Thoracic aorta (tissue), 2 donors: Measurements from ENCODE around the gene PCDHA3. TPM values are rescaled to one million over a fixed set of nuclear protein-coding genes. Genes with fewer than 3 reads are reported as not detected.
"Not testable (repeated sequence)": the region's sequence is repeated elsewhere in the genome, so short reads cannot be mapped to it uniquely, and the experiment has no call there.

Source experiments
- ATAC-seq: fragments of 150-250 bp; one replicate; pipeline ENCODE4 v1.8.0; 2017; ENCODE audit warnings: low read depth; ENCODE audit not compliant: insufficient number of reproducible peaks, low FRiP score
- DNase-seq: peaks from one replicate; pipeline ENCODE4 v3.0.0-alpha.2; 2020; ENCODE audit warnings: low spot score
- H3K27ac ChIP-seq, 2 donors: fragments of 200-600 bp; sonication (generic); 1 replicate in 1 of 2; 2 replicates in 1 of 2; pipeline ENCODE4 v1.5.1; 2016; ENCODE audit warnings: mild to moderate bottlenecking in 2 of 2, moderate library complexity in 2 of 2
- H3K27me3 ChIP-seq: fragments of 200-600 bp; sonication (generic); replicated peaks from 2 replicates; pipeline ENCODE4 v1.6.0; 2016; ENCODE audit warnings: mild to moderate bottlenecking; ENCODE audit not compliant: insufficient read depth
- H3K36me3 ChIP-seq: fragments of 200-600 bp; sonication (generic); one replicate; pipeline ENCODE4 v1.5.1; 2016
- H3K4me1 ChIP-seq, 2 donors: fragments of 200-600 bp; sonication (generic); 1 replicate in 1 of 2; 2 replicates in 1 of 2; pipeline versions ENCODE4 v1.5.1 to v1.6.0; 2016; ENCODE audit warnings: low read depth in 2 of 2, mild to moderate bottlenecking in 1 of 2; ENCODE audit not compliant: control insufficient read depth in 1 of 2
- H3K4me3 ChIP-seq: fragments of 200-600 bp; sonication (generic); 2 replicates; pipeline ENCODE4 v1.5.1; 2016; ENCODE audit warnings: mild to moderate bottlenecking
- H3K9me3 ChIP-seq: fragments of 200-600 bp; sonication (generic); 2 replicates; pipeline ENCODE4 v1.5.1; 2016
- CTCF ChIP-seq: fragments of 200-600 bp; sonication (generic); IDR thresholded peaks from one replicate; pipeline ENCODE4 v1.5.1; 2019; ENCODE audit warnings: antibody characterized with exemption
- total RNA-seq, 2 donors: library from RNA; depleted of rRNA; stranded (reverse); fragments of >200 nt; gene quantifications; one replicate each; pipeline versions ENCODE4 v1.1.0 to v1.2.3, GENCODE V29; 2016

Gene PCDHA3
- total RNA-seq, 2 donors from 2014 or later: 0.68 to 2.0 TPM

DNA sequence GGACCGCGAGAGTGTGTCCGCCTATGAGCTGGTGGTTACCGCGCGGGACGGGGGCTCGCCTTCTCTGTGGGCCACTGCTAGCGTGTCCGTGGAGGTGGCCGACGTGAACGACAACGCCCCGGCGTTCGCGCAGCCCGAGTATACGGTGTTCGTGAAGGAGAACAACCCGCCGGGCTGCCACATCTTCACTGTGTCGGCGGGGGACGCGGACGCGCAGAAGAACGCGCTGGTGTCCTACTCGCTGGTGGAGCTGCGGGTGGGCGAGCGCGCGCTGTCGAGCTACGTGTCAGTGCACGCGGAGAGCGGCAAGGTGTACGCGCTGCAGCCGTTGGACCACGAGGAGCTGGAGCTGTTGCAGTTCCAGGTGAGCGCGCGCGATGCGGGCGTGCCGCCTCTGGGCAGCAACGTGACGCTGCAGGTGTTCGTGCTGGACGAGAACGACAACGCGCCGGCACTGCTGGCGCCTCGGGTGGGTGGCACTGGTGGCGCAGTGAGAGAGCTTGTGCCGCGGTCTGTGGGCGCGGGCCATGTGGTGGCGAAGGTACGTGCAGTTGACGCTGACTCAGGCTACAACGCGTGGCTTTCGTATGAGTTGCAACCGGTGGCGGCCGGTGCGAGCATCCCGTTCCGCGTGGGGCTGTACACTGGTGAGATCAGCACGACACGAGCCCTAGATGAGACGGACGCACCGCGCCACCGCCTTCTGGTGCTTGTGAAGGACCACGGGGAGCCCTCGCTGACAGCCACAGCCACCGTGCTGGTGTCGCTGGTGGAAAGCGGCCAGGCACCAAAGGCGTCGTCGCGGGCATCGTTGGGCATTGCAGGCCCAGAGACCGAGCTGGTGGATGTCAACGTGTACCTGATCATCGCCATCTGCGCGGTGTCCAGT lies 35.0 kb downstream of the PCDHA3 start:
- Histone ChIP-seq H3K27ac (no peak overlapping the region), H3K9me3 (peaks cover 43% of the 10 kb centered on the region), H3K27me3 (no peaks in the 10 kb centered on the region)

DNA sequence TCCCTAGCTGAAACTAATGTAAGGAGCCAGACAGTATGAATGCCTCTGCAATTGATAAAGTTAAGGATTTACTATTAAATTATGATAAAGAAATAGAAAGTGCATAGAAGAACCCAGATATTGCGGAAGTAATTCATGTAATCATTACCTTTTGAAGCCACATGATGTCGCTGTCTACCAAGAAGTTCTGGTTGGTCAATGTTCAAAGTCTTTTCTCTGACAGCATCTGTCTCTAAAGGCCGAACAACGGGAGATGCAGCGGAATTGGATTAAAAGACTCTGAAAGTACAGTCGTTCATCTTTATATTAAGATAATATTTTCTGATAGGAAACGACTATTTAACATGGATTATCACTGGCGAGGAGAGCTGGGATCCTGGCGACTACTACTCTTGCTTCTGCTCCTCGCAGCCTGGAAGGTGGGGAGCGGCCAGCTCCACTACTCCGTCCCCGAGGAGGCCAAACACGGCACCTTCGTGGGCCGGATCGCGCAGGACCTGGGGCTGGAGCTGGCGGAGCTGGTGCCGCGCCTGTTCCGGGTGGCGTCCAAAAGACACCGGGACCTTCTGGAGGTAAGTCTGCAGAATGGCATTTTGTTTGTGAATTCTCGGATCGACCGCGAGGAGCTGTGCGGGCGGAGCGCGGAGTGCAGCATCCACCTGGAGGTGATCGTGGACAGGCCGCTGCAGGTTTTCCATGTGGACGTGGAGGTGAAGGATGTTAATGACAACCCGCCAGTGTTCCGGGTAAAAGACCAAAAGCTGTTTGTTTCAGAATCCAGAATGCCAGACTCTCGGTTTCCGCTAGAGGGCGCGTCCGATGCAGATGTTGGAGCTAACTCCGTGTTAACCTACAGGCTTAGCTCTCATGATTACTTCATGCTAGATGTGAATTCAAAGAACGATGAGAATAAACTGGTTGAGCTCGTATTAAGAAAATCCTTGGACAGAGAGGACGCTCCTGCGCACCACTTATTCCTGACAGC lies 40.4 kb downstream of the PCDHA3 start, which contains the start of gene PCDHA8:
Gene PCDHA8 (plus strand): TSS at position 210 of the 985 bp plus-strand sequence. CDS start 135 bp downstream, at position 345.
- ATAC-seq (no peak), DNase-seq (no peak)
- no peaks in the 10 kb centered on the region for H3K4me1 ChIP-seq
- no peak within 1 kb of the TSS for H3K4me3 ChIP-seq
- no peaks in the 10 kb centered on the region for H3K27me3 ChIP-seq
- H3K36me3 ChIP-seq: no peaks in the 10 kb centered on the region
- peaks cover 37% of the 10 kb centered on the region for H3K9me3 ChIP-seq
- TF ChIP-seq CTCF: no peak
- no peak within 1 kb of the TSS for H3K27ac ChIP-seq

More for the DNA sequence above, 35.0 kb downstream of the PCDHA3 start:
- ATAC-seq: no peak
- no peaks in the 10 kb centered on the region for H3K36me3 ChIP-seq
- TF ChIP-seq CTCF: no peak
- no peaks in the 10 kb centered on the region for H3K4me1 ChIP-seq
- no peak overlapping the region for H3K4me3 ChIP-seq
- no peak for DNase-seq

- H3K36me3 ChIP-seq: no peaks in the 10 kb centered on the region
- no peaks in the 10 kb centered on the region for H3K4me1 ChIP-seq
- H3K27ac ChIP-seq: no peak overlapping the region
- H3K4me3 ChIP-seq: no peak overlapping the region
- DNase-seq (no peak), ATAC-seq (no peak)
- peaks cover 34% of the 10 kb centered on the region for H3K9me3 ChIP-seq
- no peak for TF ChIP-seq CTCF
- no peaks in the 10 kb centered on the region for H3K27me3 ChIP-seq
Observed at GRCh38 chr5:140842798-140843733, 42.2 kb downstream of the PCDHA3 start.

DNA sequence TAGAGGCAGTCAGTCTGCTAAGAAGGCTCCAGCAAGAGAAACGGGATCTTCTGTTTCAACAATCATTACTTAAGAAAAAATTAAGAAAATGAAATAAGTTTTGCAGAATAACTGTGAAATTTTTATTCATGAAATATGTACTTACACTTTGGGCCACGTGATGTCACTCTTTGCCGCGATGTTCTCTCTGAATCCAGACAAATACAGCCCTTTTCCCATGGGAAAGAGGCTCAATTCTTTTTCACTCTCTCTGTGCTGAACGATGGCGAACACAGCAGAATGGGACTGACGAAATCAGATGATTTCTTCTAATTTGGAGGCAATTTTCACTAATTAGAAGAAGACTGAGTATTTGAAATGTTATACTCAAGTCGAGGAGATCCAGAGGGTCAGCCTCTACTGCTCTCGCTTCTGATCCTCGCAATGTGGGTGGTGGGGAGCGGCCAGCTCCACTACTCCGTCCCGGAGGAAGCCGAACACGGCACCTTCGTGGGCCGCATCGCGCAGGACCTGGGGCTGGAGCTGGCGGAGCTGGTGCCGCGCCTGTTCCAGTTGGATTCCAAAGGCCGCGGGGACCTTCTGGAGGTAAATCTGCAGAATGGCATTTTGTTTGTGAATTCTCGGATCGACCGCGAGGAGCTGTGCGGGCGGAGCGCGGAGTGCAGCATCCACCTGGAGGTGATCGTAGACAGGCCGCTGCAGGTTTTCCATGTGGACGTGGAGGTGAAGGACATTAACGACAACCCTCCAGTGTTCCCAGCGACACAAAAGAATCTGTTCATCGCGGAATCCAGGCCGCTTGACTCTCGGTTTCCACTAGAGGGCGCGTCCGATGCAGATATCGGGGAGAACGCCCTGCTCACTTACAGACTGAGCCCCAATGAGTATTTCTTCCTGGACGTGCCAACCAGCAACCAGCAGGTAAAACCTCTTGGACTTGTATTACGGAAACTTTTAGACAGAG lies 47.6 kb downstream of the PCDHA3 start, which contains the start of gene PCDHA9:
Gene PCDHA9 (plus strand): TSS at position 244 of the 964 bp plus-strand sequence. CDS start 114 bp downstream, at position 358.
- ATAC-seq, H3K36me3 ChIP-seq, H3K4me1 ChIP-seq, H3K4me3 ChIP-seq, DNase-seq, H3K27me3 ChIP-seq, H3K27ac ChIP-seq: not testable (repeated sequence)
- peaks cover 21% of the 10 kb centered on the region for H3K9me3 ChIP-seq

DNA sequence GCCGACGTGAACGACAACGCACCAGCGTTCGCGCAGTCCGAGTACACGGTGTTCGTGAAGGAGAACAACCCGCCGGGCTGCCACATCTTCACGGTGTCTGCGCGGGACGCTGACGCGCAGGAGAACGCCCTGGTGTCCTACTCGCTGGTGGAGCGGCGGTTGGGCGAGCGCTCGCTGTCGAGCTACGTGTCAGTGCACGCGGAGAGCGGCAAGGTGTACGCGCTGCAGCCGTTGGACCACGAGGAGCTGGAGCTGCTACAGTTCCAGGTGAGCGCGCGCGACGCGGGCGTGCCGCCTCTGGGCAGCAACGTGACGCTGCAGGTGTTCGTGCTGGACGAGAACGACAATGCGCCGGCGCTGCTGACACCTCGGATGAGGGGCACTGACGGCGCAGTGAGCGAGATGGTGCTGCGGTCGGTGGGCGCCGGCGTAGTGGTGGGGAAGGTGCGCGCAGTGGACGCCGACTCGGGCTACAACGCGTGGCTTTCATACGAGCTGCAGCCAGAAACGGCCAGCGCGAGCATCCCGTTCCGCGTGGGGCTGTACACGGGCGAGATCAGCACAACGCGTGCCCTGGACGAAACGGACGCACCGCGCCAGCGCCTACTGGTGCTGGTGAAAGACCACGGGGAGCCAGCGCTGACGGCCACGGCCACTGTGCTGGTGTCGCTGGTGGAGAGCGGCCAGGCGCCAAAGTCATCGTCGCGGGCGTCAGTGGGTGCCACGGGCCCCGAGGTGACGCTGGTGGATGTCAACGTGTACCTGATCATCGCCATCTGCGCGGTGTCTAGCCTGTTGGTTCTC lies 49.2 kb downstream of the PCDHA3 start:
- not testable (repeated sequence) for H3K27ac ChIP-seq, DNase-seq, H3K27me3 ChIP-seq, ATAC-seq, H3K36me3 ChIP-seq, H3K4me1 ChIP-seq, H3K4me3 ChIP-seq
- H3K9me3 ChIP-seq: peaks cover 15% of the 10 kb centered on the region
